ENCODE data around the gene DHRS7. TPM values are rescaled to one million over a fixed set of nuclear protein-coding genes. Genes with fewer than 3 reads are reported as not detected.
A peak's percentile ranks its signal among the peaks of the same experiment; 100 is the strongest.

DHRS7 gene
- total RNA-seq, 1 donor from 2014 or later = 53.1 TPM

GRCh38 chr14:60189923-60190840 is 25.0 kb upstream of the DHRS7 start:
- Mint-ChIP-seq H3K4me3 (ENCODE audit: unreplicated experiment) (no peak overlapping the region), H3K27ac (ENCODE audit: unreplicated experiment) (no peak overlapping the region), H3K36me3 (ENCODE audit: low read depth) (no peaks in the 10 kb centered on the region), H3K27me3 (ENCODE audit: low read depth) (peaks cover 7% of the 10 kb centered on the region), H3K4me1 (ENCODE audit: low read depth) (no peaks in the 10 kb centered on the region), H3K9me3 (ENCODE audit: low read depth) (no peaks in the 10 kb centered on the region)
- DNase-seq (ENCODE audit: low spot score) = no peak
- TF ChIP-seq CTCF (IDR thresholded peaks at IDR 0.05) = no peak

- TF ChIP-seq CTCF (IDR thresholded peaks at IDR 0.05) = no peak
- H3K27me3 Mint-ChIP-seq (ENCODE audit: low read depth) = peaks cover 9% of the 10 kb centered on the region
- H3K36me3 Mint-ChIP-seq (ENCODE audit: low read depth) = no peaks in the 10 kb centered on the region
- no peak for DNase-seq (ENCODE audit: low spot score)
- H3K4me3 Mint-ChIP-seq (ENCODE audit: unreplicated experiment) = no peak overlapping the region
- H3K4me1 Mint-ChIP-seq (ENCODE audit: low read depth) = peaks cover 6% of the 10 kb centered on the region
- H3K27ac Mint-ChIP-seq (ENCODE audit: unreplicated experiment) = no peak overlapping the region
- H3K9me3 Mint-ChIP-seq (ENCODE audit: low read depth) = no peaks in the 10 kb centered on the region
Observed at GRCh38 chr14:60188696-60189095, 23.5 kb upstream of the DHRS7 start.

- Mint-ChIP-seq H3K4me3 (ENCODE audit: unreplicated experiment) (no peak overlapping the region), H3K27me3 (ENCODE audit: low read depth) (peaks cover 9% of the 10 kb centered on the region), H3K36me3 (ENCODE audit: low read depth) (no peaks in the 10 kb centered on the region), H3K27ac (ENCODE audit: unreplicated experiment) (no peak overlapping the region), H3K4me1 (ENCODE audit: low read depth) (peaks cover 7% of the 10 kb centered on the region), H3K9me3 (ENCODE audit: low read depth) (no peaks in the 10 kb centered on the region)
- DNase-seq (ENCODE audit: low spot score) = no peak
- peak; percentile 68 for TF ChIP-seq CTCF (IDR thresholded peaks at IDR 0.05)
Observed at GRCh38 chr14:60188115-60188514, 22.9 kb upstream of the DHRS7 start.

- Mint-ChIP-seq H3K27me3 (ENCODE audit: low read depth) (peaks cover 7% of the 10 kb centered on the region), H3K4me1 (ENCODE audit: low read depth) (peaks cover 7% of the 10 kb centered on the region), H3K27ac (ENCODE audit: unreplicated experiment) (no peak overlapping the region), H3K4me3 (ENCODE audit: unreplicated experiment) (no peak overlapping the region), H3K36me3 (ENCODE audit: low read depth) (peaks cover 1% of the 10 kb centered on the region), H3K9me3 (ENCODE audit: low read depth) (no peaks in the 10 kb centered on the region)
- DNase-seq (ENCODE audit: low spot score) = no peak
- no peak for TF ChIP-seq CTCF (IDR thresholded peaks at IDR 0.05)
Observed at GRCh38 chr14:60184905-60185555, 19.8 kb upstream of the DHRS7 start.

GRCh38 chr14:60184146-60184904 is 19.1 kb upstream of the DHRS7 start:
- no peak overlapping the region for H3K27ac Mint-ChIP-seq (ENCODE audit: unreplicated experiment)
- H3K27me3 Mint-ChIP-seq (ENCODE audit: low read depth) = peaks cover 7% of the 10 kb centered on the region
- peaks cover 1% of the 10 kb centered on the region for H3K36me3 Mint-ChIP-seq (ENCODE audit: low read depth)
- peak; percentile 99 for TF ChIP-seq CTCF (IDR thresholded peaks at IDR 0.05)
- H3K4me1 Mint-ChIP-seq (ENCODE audit: low read depth) = peaks cover 10% of the 10 kb centered on the region
- no peak for DNase-seq (ENCODE audit: low spot score)
- H3K9me3 Mint-ChIP-seq (ENCODE audit: low read depth) = no peaks in the 10 kb centered on the region
- H3K4me3 Mint-ChIP-seq (ENCODE audit: unreplicated experiment) = peak overlapping the region; percentile 62
